HG03469 (cell line): Measurements from ENCODE around the gene RFX3.

Experiments
- ATAC-seq: cut with Tn5 transposase; IDR thresholded peaks from one replicate; pipeline ENCODE4 v1.9.1; 2021; ENCODE audit warnings: mild to moderate bottlenecking, moderate library complexity, moderate number of reproducible peaks; ENCODE audit not compliant: unreplicated experiment

RFX3 gene

GRCh38 chr9:3525836-3526164, at the start of gene RFX3:
RFX3 (minus strand) TSS chr9:3526001; CDS start chr9:3395588, 130,413 bp downstream.
- peak; percentile 28 for ATAC-seq

GRCh38 chr9:3571500-3571899, 45.7 kb upstream of the RFX3 start:
- no peak for ATAC-seq

GRCh38 chr9:3569529-3569928, 43.7 kb upstream of the RFX3 start:
- ATAC-seq, result no peak

- no peak for ATAC-seq
Measured at GRCh38 chr9:3567988-3568387, 42.2 kb upstream of the RFX3 start.

GRCh38 chr9:3553076-3553765, 27.4 kb upstream of the RFX3 start:
- ATAC-seq, result no peak

- ATAC-seq, result no peak
Measured at GRCh38 chr9:3549225-3549624, 23.4 kb upstream of the RFX3 start.

GRCh38 chr9:3548648-3549047, 22.8 kb upstream of the RFX3 start:
- no peak for ATAC-seq

GRCh38 chr9:3541206-3541605, 15.4 kb upstream of the RFX3 start:
- ATAC-seq, result no peak

- no peak for ATAC-seq
Measured at GRCh38 chr9:3534614-3535404, 9.0 kb upstream of the RFX3 start.

- no peak for ATAC-seq
Measured at GRCh38 chr9:3532158-3532557, 6.4 kb upstream of the RFX3 start.

GRCh38 chr9:3528451-3528850, 2.6 kb upstream of the RFX3 start:
- no peak for ATAC-seq

- ATAC-seq, result no peak
Measured at GRCh38 chr9:3526997-3527940, 1.5 kb upstream of the RFX3 start.

- ATAC-seq, result peak; percentile 34
Measured at GRCh38 chr9:3526165-3526996, 580 bp upstream of the RFX3 start.

GRCh38 chr9:3525096-3525835, 535 bp downstream of the RFX3 start:
- peak; percentile 0 for ATAC-seq

- ATAC-seq, result no peak
Measured at GRCh38 chr9:3521966-3522365, 3.8 kb downstream of the RFX3 start.

GRCh38 chr9:3520564-3520963, 5.2 kb downstream of the RFX3 start:
- no peak for ATAC-seq

GRCh38 chr9:3517377-3518048, 8.3 kb downstream of the RFX3 start:
- ATAC-seq, result no peak

- ATAC-seq, result no peak
Measured at GRCh38 chr9:3516667-3517330, 9.0 kb downstream of the RFX3 start.

- no peak for ATAC-seq
Measured at GRCh38 chr9:3515405-3515804, 10.4 kb downstream of the RFX3 start.
